Measurements from ENCODE around the gene CLNK. TPM values are rescaled to one million over a fixed set of nuclear protein-coding genes. Genes with fewer than 3 reads are reported as not detected.

The CLNK gene
- total RNA-seq, 4 donors from 2014 or later = 0.19 TPM; not detected in 3

DNA sequence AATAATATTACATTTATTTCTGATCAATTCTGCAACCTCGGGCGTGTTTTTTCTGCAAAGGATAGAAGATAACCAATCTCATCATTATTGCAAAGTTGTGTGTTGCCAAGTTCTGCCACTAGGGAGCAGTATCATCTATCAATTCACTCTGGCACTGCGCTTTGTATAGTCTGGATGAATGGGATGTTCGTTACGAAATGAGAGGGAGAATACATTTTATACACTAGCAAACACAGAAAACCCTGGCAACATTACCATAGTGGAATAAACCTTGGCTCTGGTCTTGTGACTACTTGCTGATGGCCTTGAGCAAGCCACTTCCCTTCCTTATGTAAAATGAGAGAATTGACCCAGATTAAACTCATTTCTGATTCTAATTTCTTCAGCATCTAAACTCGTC, 129.9 kb downstream of the CLNK start:
- no peak for DNase-seq
- no peaks in the 10 kb centered on the region for H3K36me3 ChIP-seq
- peaks cover 0 to 15% (median 0%) of the 10 kb centered on the region in 4 donors for H3K27me3 ChIP-seq
- 1 to 7% methylated on average over 6 of the region's 6 CpGs for whole genome bisulfite sequencing, 2 donors
- no peak for TF ChIP-seq POLR2A (IDR thresholded peaks at IDR 0.05)
- TF ChIP-seq, protein P1, sequence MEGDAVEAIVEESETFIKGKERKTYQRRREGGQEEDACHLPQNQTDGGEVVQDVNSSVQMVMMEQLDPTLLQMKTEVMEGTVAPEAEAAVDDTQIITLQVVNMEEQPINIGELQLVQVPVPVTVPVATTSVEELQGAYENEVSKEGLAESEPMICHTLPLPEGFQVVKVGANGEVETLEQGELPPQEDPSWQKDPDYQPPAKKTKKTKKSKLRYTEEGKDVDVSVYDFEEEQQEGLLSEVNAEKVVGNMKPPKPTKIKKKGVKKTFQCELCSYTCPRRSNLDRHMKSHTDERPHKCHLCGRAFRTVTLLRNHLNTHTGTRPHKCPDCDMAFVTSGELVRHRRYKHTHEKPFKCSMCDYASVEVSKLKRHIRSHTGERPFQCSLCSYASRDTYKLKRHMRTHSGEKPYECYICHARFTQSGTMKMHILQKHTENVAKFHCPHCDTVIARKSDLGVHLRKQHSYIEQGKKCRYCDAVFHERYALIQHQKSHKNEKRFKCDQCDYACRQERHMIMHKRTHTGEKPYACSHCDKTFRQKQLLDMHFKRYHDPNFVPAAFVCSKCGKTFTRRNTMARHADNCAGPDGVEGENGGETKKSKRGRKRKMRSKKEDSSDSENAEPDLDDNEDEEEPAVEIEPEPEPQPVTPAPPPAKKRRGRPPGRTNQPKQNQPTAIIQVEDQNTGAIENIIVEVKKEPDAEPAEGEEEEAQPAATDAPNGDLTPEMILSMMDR (IDR thresholded peaks at IDR 0.05) = peak; percentile 42 to 82 (median 72)
- H3K27ac ChIP-seq = no peak overlapping the region
- H3K9me3 ChIP-seq = no peaks in the 10 kb centered on the region
- intact Hi-C loops (cut with DNase I) = no loop called here
- no peak overlapping the region for H3K4me3 ChIP-seq
- peaks cover 0 to 4% (median 0%) of the 10 kb centered on the region in 3 donors for H3K4me1 ChIP-seq

DNA sequence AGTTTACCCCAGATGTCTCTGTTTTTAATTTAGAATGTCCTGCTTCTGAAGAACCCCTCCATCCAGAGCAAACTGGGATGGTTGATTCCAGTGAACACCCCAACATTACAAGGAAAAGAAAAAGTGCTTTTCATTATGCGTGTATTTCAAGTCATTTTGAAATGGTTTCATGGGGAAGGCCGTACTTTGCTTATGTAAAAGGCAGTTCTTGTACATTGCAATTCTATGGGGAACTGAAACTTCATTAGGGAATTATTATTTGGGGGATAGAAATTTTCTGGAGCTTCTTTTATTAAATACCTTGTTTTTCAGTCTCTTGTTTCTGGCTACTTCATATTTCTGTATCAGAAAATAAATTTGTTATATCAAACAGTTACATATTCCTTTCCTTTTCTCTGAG, 130.4 kb downstream of the CLNK start:
- H3K9me3 ChIP-seq = no peaks in the 10 kb centered on the region
- intact Hi-C loops (cut with DNase I) = no loop called here

DNA sequence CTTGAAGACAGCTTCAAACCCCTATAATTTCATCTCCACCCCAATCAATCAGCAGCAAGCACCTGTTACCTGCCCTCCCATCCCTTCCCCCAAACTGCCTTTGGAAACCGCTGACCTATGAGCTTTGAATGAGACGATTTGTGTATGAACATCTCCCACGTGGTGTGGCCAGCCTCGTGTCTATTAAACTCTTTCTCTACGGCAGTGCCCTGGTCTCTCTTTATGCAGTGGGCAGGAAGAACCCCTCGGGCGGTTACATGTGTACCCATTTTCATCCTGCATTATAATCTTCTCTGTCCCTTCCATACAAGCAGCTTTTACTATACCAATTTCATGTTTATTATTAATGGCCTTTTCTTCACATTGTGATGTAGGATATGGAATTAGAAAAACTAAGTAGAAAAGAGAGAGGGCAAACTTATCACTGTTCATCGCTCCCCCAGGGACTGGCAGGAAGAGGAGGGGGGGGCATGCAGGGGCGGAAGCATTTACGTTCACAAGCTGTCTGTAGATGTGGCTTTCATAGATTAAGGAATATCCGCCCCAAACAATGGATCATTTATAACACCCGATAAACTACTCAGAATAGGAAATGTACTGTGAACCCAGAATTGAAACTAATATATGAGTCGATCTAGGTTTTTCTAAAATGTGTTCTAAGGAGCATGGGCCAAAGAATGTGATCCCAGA, 131.8 kb downstream of the CLNK start:
- TF ChIP-seq, protein P1 (IDR thresholded peaks at IDR 0.05) = no peak
- no peak for TF ChIP-seq POLR2A (IDR thresholded peaks at IDR 0.05)
- H3K27me3 ChIP-seq = peaks cover 0 to 20% (median 0%) of the 10 kb centered on the region in 4 donors
- 53 to 65% methylated on average over 13 of the region's 13 CpGs for WGBS, 2 donors
- no peaks in the 10 kb centered on the region for H3K36me3 ChIP-seq
- no peak overlapping the region for H3K27ac ChIP-seq
- H3K4me1 ChIP-seq = peaks cover 0 to 4% (median 0%) of the 10 kb centered on the region in 3 donors
- no peaks in the 10 kb centered on the region for H3K9me3 ChIP-seq
- no peak for DNase-seq
- intact Hi-C loops (cut with DNase I) = no loop called here
- H3K4me3 ChIP-seq = no peak overlapping the region

More for the DNA sequence above, 130.4 kb downstream of the CLNK start:
- DNase-seq = no peak
- TF ChIP-seq POLR2A (IDR thresholded peaks at IDR 0.05) = no peak
- 67 to 74% methylated on average over 2 of the region's 2 CpGs for WGBS, 2 donors
- Histone ChIP-seq H3K4me1 (peaks cover 0 to 4% (median 0%) of the 10 kb centered on the region in 3 donors), H3K27ac (no peak overlapping the region), H3K27me3 (peaks cover 0 to 15% (median 0%) of the 10 kb centered on the region in 4 donors), H3K36me3 (no peaks in the 10 kb centered on the region), H3K4me3 (no peak overlapping the region)

DNA sequence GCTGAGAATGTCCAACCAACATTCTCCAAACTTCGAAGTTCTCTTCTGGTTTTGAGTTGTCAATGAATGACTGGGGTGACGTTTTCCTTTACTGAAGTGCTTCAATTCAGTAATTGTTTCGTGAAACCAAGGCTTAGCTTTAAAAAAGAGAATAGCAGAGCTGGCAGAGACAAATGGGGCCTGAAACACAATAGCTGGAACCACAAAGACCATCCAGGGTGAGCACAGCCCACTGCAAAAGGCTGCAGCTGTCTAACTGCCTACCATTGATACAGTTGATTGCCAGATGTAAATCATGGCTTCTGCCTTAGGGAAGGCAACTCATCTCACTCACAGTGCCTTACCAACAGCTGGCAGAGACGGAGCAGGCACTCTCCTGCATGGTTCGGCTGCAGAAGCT, 148.7 kb downstream of the CLNK start:
- H3K4me1 ChIP-seq = no peaks in the 10 kb centered on the region
- DNase-seq = no peak
- intact Hi-C loops (cut with DNase I) = no loop called here
- H3K4me3 ChIP-seq = no peak overlapping the region
- TF ChIP-seq, protein P1 (IDR thresholded peaks at IDR 0.05) = no peak
- WGBS, 2 donors = 71 to 77% methylated on average over 5 of the region's 5 CpGs
- H3K27ac ChIP-seq = no peak overlapping the region
- H3K27me3 ChIP-seq = peaks cover 0 to 8% (median 0%) of the 10 kb centered on the region in 4 donors
- H3K9me3 ChIP-seq = no peaks in the 10 kb centered on the region
- no peaks in the 10 kb centered on the region for H3K36me3 ChIP-seq

DNA sequence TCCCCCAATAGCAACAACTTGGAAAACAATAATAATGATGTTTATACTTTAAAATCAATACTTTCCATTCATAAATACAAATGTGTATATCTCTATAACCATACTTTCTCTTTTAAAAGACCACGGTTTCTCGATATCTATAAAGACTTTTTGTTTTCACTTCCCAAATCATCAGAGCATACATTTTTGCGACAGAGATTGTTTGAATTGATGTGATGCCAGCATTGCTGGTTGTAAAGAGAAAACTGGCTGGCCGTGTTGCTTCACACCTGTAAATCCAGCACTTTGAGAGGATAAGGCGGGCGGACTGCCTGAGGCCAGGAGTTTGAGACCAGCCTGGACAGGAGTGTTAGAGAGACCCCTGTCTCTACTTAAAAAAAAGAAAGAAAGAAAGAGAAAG, 149.7 kb downstream of the CLNK start:
- H3K4me1 ChIP-seq = peaks cover 0 to 10% (median 2%) of the 10 kb centered on the region in 3 donors
- intact Hi-C loops (cut with DNase I) = no loop called here
- 44 to 61% methylated on average over 6 of the region's 6 CpGs for WGBS, 2 donors
- no peaks in the 10 kb centered on the region for H3K9me3 ChIP-seq
- H3K4me3 ChIP-seq = no peak overlapping the region
- DNase-seq = no peak
- H3K36me3 ChIP-seq = no peaks in the 10 kb centered on the region
- peaks cover 0 to 3% (median 0%) of the 10 kb centered on the region in 4 donors for H3K27me3 ChIP-seq
- no peak for TF ChIP-seq POLR2A (IDR thresholded peaks at IDR 0.05)
- TF ChIP-seq, protein P1 (IDR thresholded peaks at IDR 0.05) = no peak
- H3K27ac ChIP-seq = no peak overlapping the region

Data from esophagus squamous epithelium (tissue), 5 donors.